DOHH2 (cell line): ENCODE measurements around the gene GALNT14.

Experiments used
- H3F3A ChIP-seq: fragments of 200-600 bp; sonication (generic), shearing (Covaris generic); 2 replicates; pipeline ENCODE4 v1.6.0; 2016; ENCODE audit warnings: antibody characterized with exemption, mild to moderate bottlenecking; ENCODE audit not compliant: control insufficient read depth, insufficient read depth
- H3K27ac ChIP-seq: fragments of 200-600 bp; sonication (generic); 2 replicates; pipeline ENCODE4 v1.5.1; 2014; ENCODE audit warnings: low read depth, mild to moderate bottlenecking, low read length, moderate library complexity
- H3K27me3 ChIP-seq: fragments of 200-600 bp; sonication (generic); 2 replicates; pipeline ENCODE4 v1.6.1; 2014; ENCODE audit warnings: mild to moderate bottlenecking, low read length, mixed read lengths; ENCODE audit not compliant: control insufficient read depth
- H3K36me3 ChIP-seq: fragments of 200-600 bp; sonication (generic); 2 replicates; pipeline ENCODE4 v1.6.1; 2014; ENCODE audit warnings: mild to moderate bottlenecking, low read length, moderate library complexity, mixed read lengths; ENCODE audit not compliant: control insufficient read depth
- H3K4me1 ChIP-seq: fragments of 200-600 bp; sonication (generic); 2 replicates; pipeline ENCODE4 v1.6.1; 2014; ENCODE audit warnings: mild to moderate bottlenecking, low read length, mixed read lengths; ENCODE audit not compliant: control insufficient read depth
- H3K4me2 ChIP-seq: fragments of 200-600 bp; sonication (generic); 2 replicates; pipeline ENCODE4 v1.6.0; 2014; ENCODE audit warnings: mild to moderate bottlenecking, low read length, moderate library complexity
- H3K4me3 ChIP-seq: fragments of 200-600 bp; sonication (generic); 2 replicates; pipeline ENCODE4 v1.5.1; 2014; ENCODE audit warnings: mild to moderate bottlenecking, low read length, mixed read lengths
- H3K79me2 ChIP-seq: fragments of 200-600 bp; sonication (generic); 2 replicates; pipeline ENCODE4 v1.6.1; 2014; ENCODE audit warnings: mild to moderate bottlenecking, low read length, mixed read lengths; ENCODE audit not compliant: control insufficient read depth
- H3K9me2 ChIP-seq: fragments of 200-600 bp; sonication (generic); replicated peaks from 2 replicates; pipeline ENCODE4 v1.6.1; 2014; ENCODE audit warnings: mild to moderate bottlenecking, low read length, mixed read lengths; ENCODE audit not compliant: control insufficient read depth
- H3K9me3 ChIP-seq: fragments of 200-600 bp; sonication (generic); 2 replicates; pipeline ENCODE4 v1.6.1; 2014; ENCODE audit warnings: antibody characterized with exemption, low read length, mixed read lengths; ENCODE audit not compliant: control insufficient read depth, insufficient read depth
- H4K20me1 ChIP-seq: fragments of 200-600 bp; sonication (generic); 2 replicates; pipeline ENCODE4 v1.6.0; 2014; ENCODE audit warnings: low read depth, mild to moderate bottlenecking, antibody characterized with exemption, low read length, moderate library complexity; ENCODE audit not compliant: control insufficient read depth, insufficient read depth
- EZH2phosphoT487 ChIP-seq: fragments of 200-600 bp; sonication (generic); IDR thresholded peaks from 2 replicates; pipeline ENCODE4 v1.6.1; 2017; ENCODE audit warnings: borderline replicate concordance, mild to moderate bottlenecking, antibody characterized with exemption, low read length, moderate library complexity, mixed read lengths
- TF ChIP-seq, protein P1 (sequence below): fragments of 200-600 bp; sonication (generic); IDR thresholded peaks from one replicate; pipeline ENCODE4 v1.5.1; 2014; ENCODE audit warnings: antibody characterized with exemption, mild to moderate bottlenecking, low read depth, low read length; ENCODE audit not compliant: poor library complexity, severe bottlenecking

The GALNT14 gene

DNA sequence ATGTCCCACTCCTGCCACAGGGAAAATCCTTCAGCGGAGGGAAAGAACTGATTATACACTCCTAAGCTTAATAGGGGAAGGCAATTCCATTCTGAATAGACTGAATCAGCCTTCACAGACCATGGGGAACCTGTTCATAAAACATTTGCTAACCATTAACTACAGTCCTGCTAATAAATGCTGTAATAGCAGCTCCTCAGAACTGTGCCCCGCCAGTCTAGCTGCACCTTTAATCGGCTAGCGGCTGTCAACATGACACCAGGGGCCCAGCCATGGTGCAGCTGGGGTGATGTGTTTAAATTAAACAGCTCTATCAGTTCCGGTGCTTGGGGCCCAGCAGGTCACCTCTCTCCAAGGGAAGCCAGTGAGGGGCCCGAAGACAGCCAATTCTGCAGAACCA, 77.8 kb downstream of the GALNT14 start:
- no peak overlapping the region for H3K4me2 ChIP-seq
- no peaks in the 10 kb centered on the region for H3K4me1 ChIP-seq
- H3K27ac ChIP-seq = no peak overlapping the region
- H3K9me3 ChIP-seq = no peaks in the 10 kb centered on the region
- no peaks in the 10 kb centered on the region for H3K36me3 ChIP-seq
- no peak for TF ChIP-seq EZH2phosphoT487
- TF ChIP-seq, protein P1, sequence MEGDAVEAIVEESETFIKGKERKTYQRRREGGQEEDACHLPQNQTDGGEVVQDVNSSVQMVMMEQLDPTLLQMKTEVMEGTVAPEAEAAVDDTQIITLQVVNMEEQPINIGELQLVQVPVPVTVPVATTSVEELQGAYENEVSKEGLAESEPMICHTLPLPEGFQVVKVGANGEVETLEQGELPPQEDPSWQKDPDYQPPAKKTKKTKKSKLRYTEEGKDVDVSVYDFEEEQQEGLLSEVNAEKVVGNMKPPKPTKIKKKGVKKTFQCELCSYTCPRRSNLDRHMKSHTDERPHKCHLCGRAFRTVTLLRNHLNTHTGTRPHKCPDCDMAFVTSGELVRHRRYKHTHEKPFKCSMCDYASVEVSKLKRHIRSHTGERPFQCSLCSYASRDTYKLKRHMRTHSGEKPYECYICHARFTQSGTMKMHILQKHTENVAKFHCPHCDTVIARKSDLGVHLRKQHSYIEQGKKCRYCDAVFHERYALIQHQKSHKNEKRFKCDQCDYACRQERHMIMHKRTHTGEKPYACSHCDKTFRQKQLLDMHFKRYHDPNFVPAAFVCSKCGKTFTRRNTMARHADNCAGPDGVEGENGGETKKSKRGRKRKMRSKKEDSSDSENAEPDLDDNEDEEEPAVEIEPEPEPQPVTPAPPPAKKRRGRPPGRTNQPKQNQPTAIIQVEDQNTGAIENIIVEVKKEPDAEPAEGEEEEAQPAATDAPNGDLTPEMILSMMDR = no peak
- H3K4me3 ChIP-seq = no peak overlapping the region
- no peaks in the 10 kb centered on the region for H4K20me1 ChIP-seq
- no peaks in the 10 kb centered on the region for H3K9me2 ChIP-seq
- no peaks in the 10 kb centered on the region for H3F3A ChIP-seq
- H3K27me3 ChIP-seq = no peaks in the 10 kb centered on the region
- no peaks in the 10 kb centered on the region for H3K79me2 ChIP-seq

DNA sequence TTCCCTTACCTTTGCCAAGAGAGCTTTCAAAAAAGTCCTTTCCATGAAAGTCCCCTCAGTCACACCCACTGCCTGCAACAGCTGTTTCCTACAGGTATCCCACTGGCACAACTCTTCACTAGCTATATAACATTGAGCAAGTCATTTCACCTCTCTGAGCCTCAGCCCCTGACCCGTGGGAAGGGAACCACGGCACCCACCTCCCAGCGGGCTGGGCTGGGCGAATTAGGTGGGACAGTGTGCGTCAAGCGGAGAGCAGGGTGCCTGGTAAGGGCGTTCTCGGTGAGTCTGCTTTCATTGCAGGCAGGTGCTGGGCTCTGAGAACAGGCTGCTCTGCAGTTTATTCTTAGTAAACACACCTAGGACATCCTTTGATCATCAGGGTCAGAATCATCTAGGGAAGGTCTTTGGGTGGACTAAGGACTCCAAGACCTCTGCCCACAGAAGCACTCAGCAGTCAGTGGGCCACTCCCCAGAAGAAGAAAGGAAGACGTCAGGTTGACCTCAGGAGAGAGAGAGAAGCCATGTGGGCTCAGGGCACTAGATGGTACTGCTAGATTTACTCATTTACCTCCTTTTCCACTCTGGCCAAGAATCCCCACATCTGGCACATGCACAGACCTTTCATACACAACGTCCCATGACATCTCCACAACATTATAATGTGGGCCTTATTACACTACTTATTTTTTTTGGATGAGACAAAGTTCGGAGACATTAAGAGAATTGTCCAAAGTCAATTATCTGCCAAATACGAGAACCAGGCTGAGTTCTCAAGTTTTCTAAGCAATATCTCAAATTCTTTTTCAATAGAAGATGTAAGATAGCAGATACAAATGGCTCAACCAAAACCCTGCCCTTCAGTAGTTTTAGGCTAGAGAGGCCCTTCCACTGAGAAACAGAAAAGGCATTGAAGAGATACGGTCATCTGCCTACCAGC, 79.9 kb downstream of the GALNT14 start:
- H3K27me3 ChIP-seq = no peaks in the 10 kb centered on the region
- no peaks in the 10 kb centered on the region for H3K9me3 ChIP-seq
- no peaks in the 10 kb centered on the region for H3K36me3 ChIP-seq
- no peaks in the 10 kb centered on the region for H4K20me1 ChIP-seq
- no peak overlapping the region for H3K4me3 ChIP-seq
- H3K4me2 ChIP-seq = no peak overlapping the region
- H3K79me2 ChIP-seq = no peaks in the 10 kb centered on the region
- H3K9me2 ChIP-seq = no peaks in the 10 kb centered on the region
- no peak overlapping the region for H3K27ac ChIP-seq
- no peaks in the 10 kb centered on the region for H3K4me1 ChIP-seq
- TF ChIP-seq, protein P1 = no peak
- TF ChIP-seq EZH2phosphoT487 = no peak
- H3F3A ChIP-seq = no peaks in the 10 kb centered on the region

DNA sequence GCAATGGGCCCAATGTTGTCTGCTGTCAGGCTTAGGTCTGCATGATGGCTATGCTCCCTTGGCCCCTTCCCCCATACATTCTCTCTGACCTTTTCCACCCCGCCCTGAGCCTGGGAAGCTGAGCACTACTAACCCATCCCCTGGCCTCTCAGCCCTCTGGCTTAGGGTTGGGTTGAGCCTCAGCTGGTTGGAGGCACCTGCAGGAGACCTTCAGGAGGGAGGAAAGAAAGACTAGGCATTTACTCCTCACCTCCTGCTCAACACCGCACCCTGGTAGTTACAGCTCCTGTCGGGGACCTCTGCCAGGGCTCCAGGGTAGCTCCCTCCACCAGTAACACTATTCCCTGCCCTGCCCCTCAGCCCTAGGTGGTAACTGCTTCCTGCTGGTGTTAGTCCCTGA, 80.5 kb downstream of the GALNT14 start:
- H3K27ac ChIP-seq = no peak overlapping the region
- H3K4me3 ChIP-seq = no peak overlapping the region
- no peaks in the 10 kb centered on the region for H4K20me1 ChIP-seq
- H3K4me2 ChIP-seq = no peak overlapping the region
- H3K79me2 ChIP-seq = no peaks in the 10 kb centered on the region
- TF ChIP-seq, protein P1 = no peak
- no peak for TF ChIP-seq EZH2phosphoT487
- H3K4me1 ChIP-seq = no peaks in the 10 kb centered on the region
- H3F3A ChIP-seq = no peaks in the 10 kb centered on the region
- no peaks in the 10 kb centered on the region for H3K9me3 ChIP-seq
- no peaks in the 10 kb centered on the region for H3K9me2 ChIP-seq
- no peaks in the 10 kb centered on the region for H3K36me3 ChIP-seq
- no peaks in the 10 kb centered on the region for H3K27me3 ChIP-seq
